Erythroblast (primary cell): ENCODE data around the gene RGS17.

Experiments
- GATA1 ChIP-seq: IDR thresholded peaks from 2 replicates; pipeline ENCODE4 v1.6.1; 2011; ENCODE audit warnings: low read depth, mild to moderate bottlenecking, control low read depth, low read length, moderate library complexity
- POLR2A ChIP-seq: IDR thresholded peaks from 2 replicates; pipeline ENCODE4 v1.6.1; 2011; ENCODE audit warnings: mild to moderate bottlenecking, low read length

- no peak for TF ChIP-seq POLR2A
- TF ChIP-seq GATA1: no peak
These were observed 43.6 kb downstream of the RGS17 start for GRCh38 chr6:153087436-153087835.
